ENCODE measurements around the gene TTLL9. TPM values are rescaled to one million over a fixed set of nuclear protein-coding genes. Genes with fewer than 3 reads are reported as not detected.

The TTLL9 gene
- total and polyA plus RNA-seq, 2 donors (not counting 1 experiment from before 2014, with no cell fraction given), result 0.74 to 0.76 TPM

DNA sequence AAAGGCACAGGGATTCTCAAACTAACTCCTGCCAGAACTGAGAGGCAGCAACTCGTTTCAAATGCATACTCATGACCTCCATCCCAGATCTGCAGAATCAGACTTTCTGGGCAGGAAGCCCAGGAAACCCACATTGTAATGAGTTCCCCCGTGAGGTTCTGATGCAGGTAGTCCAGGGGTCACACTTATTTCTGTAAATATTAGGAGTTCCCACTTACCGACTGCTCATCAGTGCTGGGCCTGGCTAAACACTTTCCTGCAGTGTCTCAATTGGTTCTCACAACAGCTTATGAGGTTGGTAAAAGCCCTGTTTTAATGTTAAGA lies 11.7 kb upstream of the TTLL9 start:
- POLR2A ChIA-PET, result interaction anchor here (0.7 to 1.0 kb wide), 3 partner anchors 25 to 214 kb away, joined by 3 to 9 read pairs (median 5); no protein-coding TSS in a partner anchor
- Histone ChIP-seq H2AFZ (ENCODE audit: insufficient read depth, low read depth, low read length, poor library complexity, severe bottlenecking) (no peak overlapping the region), H3K9ac (ENCODE audit: low read length) (no peak overlapping the region), H4K20me1 (ENCODE audit: control insufficient read depth, insufficient read depth, low read length, poor library complexity, severe bottlenecking) (peaks cover 6% of the 10 kb centered on the region), H3K79me2 (ENCODE audit: control insufficient read depth, insufficient read depth, low read length) (no peaks in the 10 kb centered on the region), H3K4me2 (replicated peaks; ENCODE audit: low read depth, low read length, poor library complexity, severe bottlenecking) (peak overlapping the region; percentile 30), H3K27me3 (replicated peaks in 1 of 4; ENCODE audit: control extremely low read depth in 1 of 4, control insufficient read depth in 3 of 4, insufficient read depth in 4 of 4, low read length in 3 of 4) (peaks cover 0 to 25% (median 10%) of the 10 kb centered on the region in 4 experiments), H3K36me3 (replicated peaks in 1 of 2; ENCODE audit: control extremely low read depth in 1 of 2, control insufficient read depth in 1 of 2, extremely low read depth in 1 of 2, insufficient read depth in 2 of 2, low read length in 1 of 2) (no peaks in the 10 kb centered on the region), H3K4me1 (ENCODE audit: control insufficient read depth in 2 of 2, insufficient read depth in 2 of 2, low read length in 2 of 2) (peaks cover 19 to 26% of the 10 kb centered on the region in 2 donors), H3K9me3 (ENCODE audit: control extremely low read depth in 1 of 3, control insufficient read depth in 2 of 3, insufficient read depth in 1 of 3, low read length in 2 of 3) (peaks cover 0 to 5% (median 0%) of the 10 kb centered on the region in 3 donors), H3K27ac (ENCODE audit: low read length in 2 of 2) (no peak overlapping the region), H3K4me3 (ENCODE audit: control extremely low read depth in 1 of 5, extremely low read depth in 1 of 5, insufficient read depth in 1 of 5, low read depth in 2 of 5, low read length in 4 of 5) (no peak overlapping the region)
- Mint-ChIP-seq H3K9me3 (ENCODE audit: insufficient read depth) (no peaks in the 10 kb centered on the region), H3K27me3 (peaks cover 5% of the 10 kb centered on the region), H3K27ac (no peak overlapping the region), H3K4me3 (no peak overlapping the region), H3K4me1 (peaks cover 29% of the 10 kb centered on the region)
- no peak for DNase-seq
- ATAC-seq (ENCODE audit: low read depth), result no peak
- intact Hi-C loops (cut with micrococcal nuclease), result loop anchor here (1.0 kb wide), 1 partner anchor 182 kb away; no protein-coding TSS in a partner anchor
- no peak for TF ChIP-seq CTCF (IDR thresholded peaks at IDR 0.05)
- TF ChIP-seq EZH2 (IDR thresholded peaks at IDR 0.05; ENCODE audit: borderline replicate concordance, insufficient read depth, low read depth, low read length, poor library complexity, severe bottlenecking), result no peak
- WGBS (ENCODE audit: insufficient coverage), result 25% methylated on average over 2 of the region's 3 CpGs
- CTCF ChIA-PET, result interaction anchor here (0.7 to 2.6 kb wide), 4 partner anchors 93 to 499 kb away, joined by 3 to 9 read pairs (median 3); partner anchors contain the start of genes ASXL1 and PDRG1

DNA sequence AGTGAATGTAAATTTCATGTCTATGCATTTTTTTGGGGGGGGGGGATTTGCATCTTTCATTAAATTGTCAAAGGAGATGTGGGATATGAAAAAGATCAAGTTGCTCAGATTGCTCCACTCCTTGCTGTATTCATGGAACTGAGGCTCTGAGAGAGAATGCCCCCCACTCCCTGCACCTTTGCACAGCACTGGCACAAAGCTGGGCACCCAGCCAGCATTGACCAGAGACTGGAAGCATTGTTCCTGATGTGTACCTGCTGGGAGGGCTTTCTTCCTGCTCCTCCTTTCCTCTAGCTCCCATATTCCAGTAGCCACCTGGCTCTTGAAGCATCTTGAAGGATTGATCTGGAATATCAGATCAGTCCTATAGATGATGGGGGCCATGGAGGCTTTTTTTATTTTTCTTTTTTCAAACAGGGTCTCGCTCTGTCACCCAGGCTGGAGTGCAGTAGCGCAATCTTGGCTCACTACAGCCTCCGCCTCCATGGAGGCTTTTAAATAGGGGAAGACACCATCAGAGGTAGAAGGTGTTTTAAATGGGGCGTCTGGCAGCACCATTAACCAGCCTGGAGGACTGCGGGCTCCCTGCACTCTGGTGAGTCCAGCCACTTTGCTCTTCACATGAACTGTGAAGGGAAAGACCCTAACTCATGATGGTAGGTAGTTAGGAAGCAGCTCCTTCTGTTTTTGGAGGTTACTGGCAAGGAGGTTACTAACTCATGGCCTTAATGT lies 11.0 kb upstream of the TTLL9 start:
- WGBS (ENCODE audit: insufficient coverage), result 100% methylated on average over 3 of the region's 5 CpGs
- Mint-ChIP-seq H3K4me3 (peak overlapping the region; percentile 39), H3K4me1 (peaks cover 29% of the 10 kb centered on the region), H3K27ac (no peak overlapping the region), H3K9me3 (ENCODE audit: insufficient read depth) (no peaks in the 10 kb centered on the region), H3K27me3 (peaks cover 5% of the 10 kb centered on the region)
- DNase-seq, result no peak
- H3K36me3 ChIP-seq (replicated peaks in 1 of 2; ENCODE audit: control extremely low read depth in 1 of 2, control insufficient read depth in 1 of 2, extremely low read depth in 1 of 2, insufficient read depth in 2 of 2, low read length in 1 of 2), result no peaks in the 10 kb centered on the region
- H3K9ac ChIP-seq (ENCODE audit: low read length), result no peak overlapping the region
- no peak overlapping the region for H2AFZ ChIP-seq (ENCODE audit: insufficient read depth, low read depth, low read length, poor library complexity, severe bottlenecking)
- no peak for ATAC-seq (ENCODE audit: low read depth)
- peaks cover 19 to 26% of the 10 kb centered on the region in 2 donors for H3K4me1 ChIP-seq (ENCODE audit: control insufficient read depth in 2 of 2, insufficient read depth in 2 of 2, low read length in 2 of 2)
- no peaks in the 10 kb centered on the region for H3K79me2 ChIP-seq (ENCODE audit: control insufficient read depth, insufficient read depth, low read length)
- peaks cover 6% of the 10 kb centered on the region for H4K20me1 ChIP-seq (ENCODE audit: control insufficient read depth, insufficient read depth, low read length, poor library complexity, severe bottlenecking)
- POLR2A ChIA-PET, result interaction anchor here (0.7 to 1.0 kb wide), 3 partner anchors 26 to 214 kb away, joined by 3 to 9 read pairs (median 5); no protein-coding TSS in a partner anchor
- CTCF ChIA-PET, result interaction anchor here (0.7 to 3.1 kb wide), 10 partner anchors 13 to 499 kb away, joined by 3 to 11 read pairs (median 3); partner anchors contain the start of genes ASXL1 and PDRG1
- TF ChIP-seq CTCF (IDR thresholded peaks at IDR 0.05) (no peak), EZH2 (IDR thresholded peaks at IDR 0.05; ENCODE audit: borderline replicate concordance, insufficient read depth, low read depth, low read length, poor library complexity, severe bottlenecking) (no peak)
- no peak overlapping the region for H3K4me2 ChIP-seq (replicated peaks; ENCODE audit: low read depth, low read length, poor library complexity, severe bottlenecking)
- no peak overlapping the region for H3K27ac ChIP-seq (ENCODE audit: low read length in 2 of 2)
- no peak overlapping the region for H3K4me3 ChIP-seq (ENCODE audit: control extremely low read depth in 1 of 5, extremely low read depth in 1 of 5, insufficient read depth in 1 of 5, low read depth in 2 of 5, low read length in 4 of 5)
- peaks cover 0 to 21% (median 10%) of the 10 kb centered on the region in 4 experiments for H3K27me3 ChIP-seq (replicated peaks in 1 of 4; ENCODE audit: control extremely low read depth in 1 of 4, control insufficient read depth in 3 of 4, insufficient read depth in 4 of 4, low read length in 3 of 4)
- H3K9me3 ChIP-seq (ENCODE audit: control extremely low read depth in 1 of 3, control insufficient read depth in 2 of 3, insufficient read depth in 1 of 3, low read length in 2 of 3), result peaks cover 0 to 5% (median 0%) of the 10 kb centered on the region in 3 donors
- intact Hi-C loops (cut with micrococcal nuclease), result no loop called here

All from B cell (primary cell).